ENCODE results near the gene FGF18. TPM values are rescaled to one million over a fixed set of nuclear protein-coding genes. Genes with fewer than 3 reads are reported as not detected.

Gene FGF18
- total RNA-seq, 1 experiment from 2014 or later: 0.94 TPM

DNA sequence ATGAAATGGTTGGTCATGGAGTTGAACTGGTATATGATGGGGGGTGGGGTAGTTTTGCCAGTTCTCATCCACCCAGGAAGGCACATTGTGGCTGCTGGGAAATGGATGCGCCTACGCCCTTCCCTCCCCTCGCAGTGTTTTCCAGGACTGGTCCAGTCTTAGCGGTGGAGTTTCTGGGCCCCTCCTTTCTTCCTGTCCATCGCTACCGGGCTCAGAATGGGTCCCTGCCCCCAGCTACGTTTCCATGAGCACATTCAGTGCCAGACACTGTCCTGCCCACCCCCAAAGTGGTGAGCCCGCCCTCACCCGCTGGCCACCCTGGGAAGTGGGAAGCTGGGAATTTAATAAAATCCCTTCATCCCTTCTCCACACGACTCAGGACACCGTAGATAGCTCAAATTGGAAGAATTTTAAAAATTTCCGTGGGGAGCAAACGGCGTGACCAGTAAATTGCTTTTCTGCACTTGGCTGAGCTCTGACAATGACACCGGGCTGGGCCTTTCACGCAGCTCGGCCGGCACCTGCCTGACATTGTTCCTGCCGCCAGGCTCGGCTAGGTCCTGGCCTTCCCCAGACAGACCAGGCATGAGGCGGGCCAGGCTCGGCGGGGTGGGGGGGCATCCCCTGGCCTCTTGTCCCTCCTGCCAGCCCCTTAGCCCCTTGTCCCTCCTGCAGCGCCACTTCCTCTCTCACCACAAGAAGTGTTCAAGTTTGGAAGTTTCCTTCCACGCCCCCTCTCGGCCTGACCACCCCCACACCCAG is 3.6 kb downstream of the FGF18 start:
- H3K27ac ChIP-seq (ENCODE audit: insufficient read length, low read depth, low read length): no peak overlapping the region
- Mint-ChIP-seq H3K27ac (no peak overlapping the region), H3K4me1 (peaks cover 22 to 40% of the 10 kb centered on the region in 2 experiments), H3K4me3 (no peak overlapping the region; a peak in 1 of 5 replicates), H3K9me3 (no peaks in the 10 kb centered on the region; a peak in 1 of 5 replicates), H3K36me3 (ENCODE audit: insufficient read depth in 1 of 3, low read depth in 3 of 3) (no peaks in the 10 kb centered on the region), H3K27me3 (ENCODE audit: low read depth) (peaks cover 50% of the 10 kb centered on the region)
- H2AFZ ChIP-seq (ENCODE audit: low read length): no peak overlapping the region
- no peak overlapping the region for H2BK15ac ChIP-seq (ENCODE audit: low read depth, low read length)
- no peaks in the 10 kb centered on the region; the same call in 1 of the 2 replicates for H3K4me1 ChIP-seq (ENCODE audit: insufficient read depth, low read length)
- no peak overlapping the region for H3K14ac ChIP-seq (ENCODE audit: insufficient read depth, low read length)
- no peak overlapping the region for H3K4me2 ChIP-seq (ENCODE audit: insufficient read depth, insufficient read length, low read length)
- peaks cover 16% of the 10 kb centered on the region for H3K23me2 ChIP-seq (ENCODE audit: insufficient read length, low read depth, low read length, poor library complexity, severe bottlenecking)
- no peaks in the 10 kb centered on the region for H3K79me2 ChIP-seq (ENCODE audit: insufficient read depth, low read length)
- no peak overlapping the region for H3K56ac ChIP-seq (ENCODE audit: insufficient read length, low read depth, low read length)
- no CpG with 5 or more reads among the region's 26 CpGs for WGBS (ENCODE audit: extremely low coverage, insufficient read length, low lambda C conversion rate)
- TF ChIP-seq, protein P1, sequence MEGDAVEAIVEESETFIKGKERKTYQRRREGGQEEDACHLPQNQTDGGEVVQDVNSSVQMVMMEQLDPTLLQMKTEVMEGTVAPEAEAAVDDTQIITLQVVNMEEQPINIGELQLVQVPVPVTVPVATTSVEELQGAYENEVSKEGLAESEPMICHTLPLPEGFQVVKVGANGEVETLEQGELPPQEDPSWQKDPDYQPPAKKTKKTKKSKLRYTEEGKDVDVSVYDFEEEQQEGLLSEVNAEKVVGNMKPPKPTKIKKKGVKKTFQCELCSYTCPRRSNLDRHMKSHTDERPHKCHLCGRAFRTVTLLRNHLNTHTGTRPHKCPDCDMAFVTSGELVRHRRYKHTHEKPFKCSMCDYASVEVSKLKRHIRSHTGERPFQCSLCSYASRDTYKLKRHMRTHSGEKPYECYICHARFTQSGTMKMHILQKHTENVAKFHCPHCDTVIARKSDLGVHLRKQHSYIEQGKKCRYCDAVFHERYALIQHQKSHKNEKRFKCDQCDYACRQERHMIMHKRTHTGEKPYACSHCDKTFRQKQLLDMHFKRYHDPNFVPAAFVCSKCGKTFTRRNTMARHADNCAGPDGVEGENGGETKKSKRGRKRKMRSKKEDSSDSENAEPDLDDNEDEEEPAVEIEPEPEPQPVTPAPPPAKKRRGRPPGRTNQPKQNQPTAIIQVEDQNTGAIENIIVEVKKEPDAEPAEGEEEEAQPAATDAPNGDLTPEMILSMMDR (conservative IDR thresholded peaks at IDR 0.05): no peak
- H3K18ac ChIP-seq (ENCODE audit: insufficient read length, low read depth, low read length): no peak overlapping the region
- H4K5ac ChIP-seq (ENCODE audit: insufficient read length, low read depth, low read length): no peak overlapping the region
- no peak overlapping the region for H2BK120ac ChIP-seq (ENCODE audit: low read depth, low read length, poor library complexity, severe bottlenecking)
- H3K27me3 ChIP-seq (ENCODE audit: insufficient read depth, low read length): peaks cover 13% of the 10 kb centered on the region; the same call in 1 of the 2 replicates
- H3K79me1 ChIP-seq (ENCODE audit: insufficient read depth, low read depth, low read length, poor library complexity, severe bottlenecking): no peaks in the 10 kb centered on the region
- peak; percentile 52 for DNase-seq
- no peak overlapping the region for H3T11ph ChIP-seq (ENCODE audit: low read length)
- H2BK5ac ChIP-seq (ENCODE audit: insufficient read length, low read length): no peak overlapping the region
- H3K23ac ChIP-seq (ENCODE audit: insufficient read length, low read depth, low read length): no peak overlapping the region
- no peak overlapping the region for H4K8ac ChIP-seq (replicated peaks; ENCODE audit: insufficient read length, low read depth, low read length)
- H3K9ac ChIP-seq (ENCODE audit: extremely low read depth, insufficient read length, low read length): no peak overlapping the region
- H2AK5ac ChIP-seq (ENCODE audit: insufficient read length, low read length): no peak overlapping the region
- no peak overlapping the region for H3K4ac ChIP-seq (ENCODE audit: low read depth, low read length)
- no peak overlapping the region for H2BK12ac ChIP-seq (ENCODE audit: insufficient read length, low read depth, low read length)
- H2BK20ac ChIP-seq (ENCODE audit: low read depth, low read length, poor library complexity, severe bottlenecking): no peak overlapping the region
- no peak overlapping the region for H4K91ac ChIP-seq (ENCODE audit: insufficient read length, low read depth, low read length)
- H4K20me1 ChIP-seq (ENCODE audit: control insufficient read depth, insufficient read depth, insufficient read length): peaks cover 2% of the 10 kb centered on the region
- H3K9me3 ChIP-seq (ENCODE audit: control insufficient read depth, low read depth, low read length): no peaks in the 10 kb centered on the region
